Right lobe of liver (tissue), 6 donors: ENCODE data around the gene RNU1-2. TPM values are rescaled to one million over a fixed set of nuclear protein-coding genes. Genes with fewer than 3 reads are reported as not detected.
A peak's percentile ranks its signal among the peaks of the same experiment; 100 is the strongest.
"Not testable (repeated sequence)": the region's sequence is repeated elsewhere in the genome, so short reads cannot be mapped to it uniquely, and the experiment has no call there.

Experiments
- ATAC-seq, 4 donors: fragments of 200-7000 bp; cut with Tn5 transposase; one replicate each; pipeline ENCODE4 v1.9.1; 2020; ENCODE audit warnings: mild to moderate bottlenecking in 4 of 4, moderate library complexity in 4 of 4
- DNase-seq, 3 donors: peaks; one replicate each; pipeline ENCODE4 v3.0.0-alpha.2; 2020
- H3K27ac ChIP-seq, 3 donors: fragments of 200-600 bp; one replicate each; pipeline ENCODE4 v1.8.0; 2022
- H3K27me3 ChIP-seq, 2 donors: fragments of 200-600 bp; one replicate each; pipeline ENCODE4 v1.8.0; 2022
- H3K36me3 ChIP-seq, 4 donors: fragments of 200-600 bp; sonication (generic) in 1 of 4; one replicate each; pipeline versions ENCODE4 v1.5.1 to v1.8.0; 2017 to 2022; ENCODE audit warnings: control low read depth in 1 of 4
- H3K4me1 ChIP-seq, 4 donors: fragments of 200-600 bp; sonication (generic) in 1 of 4; one replicate each; pipeline versions ENCODE4 v1.5.1 to v1.8.0; 2017 to 2022; ENCODE audit warnings: control low read depth in 1 of 4
- H3K4me3 ChIP-seq, 3 donors: fragments of 200-600 bp; one replicate each; pipeline ENCODE4 v1.8.0; 2022
- H3K9me3 ChIP-seq, 4 donors: fragments of 200-600 bp; sonication (generic) in 1 of 4; one replicate each; pipeline versions ENCODE4 v1.5.1 to v1.8.0; 2017 to 2022; ENCODE audit warnings: control low read depth in 1 of 4
- POLR2A ChIP-seq: fragments of 450-650 bp; IDR thresholded peaks from one replicate; pipeline ENCODE4 v1.6.1; 2017; ENCODE audit warnings: antibody characterized with exemption, mild to moderate bottlenecking
- WGBS: methylation state at CpG from one replicate; pipeline ENCODE4 v1.1.6; 2018; ENCODE audit warnings: low coverage, low lambda C conversion rate; ENCODE audit not compliant: insufficient coverage; ENCODE audit errors: missing lambda C conversion rate; 5-methylcytosine and 5-hydroxymethylcytosine counted together
- intact Hi-C, 2 donors: fragments of 100-400 bp; cut with DNase I; formaldehyde crosslinking; loops; one replicate each; pipeline versions ENCODE4 v1.11.2 to v1.14.1; 2022
- long read RNA-seq: library from polyadenylated mRNA; unstranded; transcript quantifications from one replicate; pipeline ENCODE4 v2.0.0, GENCODE V29; 2019
- total RNA-seq, 6 experiments: library from RNA; depleted of rRNA in 2 of 6; stranded (reverse); fragments of >200 nt in 2 of 6; fragmentation: NEBNext Ultra II Directional in 3 of 6; extraction: Animal tissue kit (Norgen Biotek cat#: 25700) in 3 of 6; gene quantifications; one replicate each; pipeline versions ENCODE4 v1.1.0 to v1.2.4, GENCODE V29; 2016 to 2023
- donor health status: DM: no; HTN: yes; CAD: no.
- donor health status: DM: no; HTN: no; CAD: no.
- donor health status: DM: no; HTN: no; CAD: no.
- donor health status: DM: no; HTN: yes; CAD: no.
- donor health status: DM: no; HTN: yes; CAD: no.

RNU1-2 gene
- total RNA-seq = 1,000 to 10,000 TPM in 3 of 6 experiments, 100 to 1,000 TPM in 1, under 1 TPM in 2; under 0.01 to 3,377 (median 977) TPM
- long read RNA-seq = 0 reads

- H3K4me1 ChIP-seq, H3K9me3 ChIP-seq, intact Hi-C loops, H3K36me3 ChIP-seq, H3K27me3 ChIP-seq: not testable (repeated sequence)
- DNase-seq (peak in 2 of 3 donors; percentile 88 to 89), ATAC-seq (peak; percentile 99 to 100 (median 100))
- TF ChIP-seq POLR2A = peak; percentile 96
- 0% methylated on average over 19 of the region's 39 CpGs for WGBS
- peak within 1 kb of the TSS; percentile 29 to 95 (median 84) for H3K27ac ChIP-seq
- peak within 1 kb of the TSS in 2 of 3 donors; percentile 48 to 49 for H3K4me3 ChIP-seq
These were observed at the start of gene RNU1-2 for GRCh38 chr1:16895598-16896315. TSS of gene RNU1-2 (plus strand) at chr1:16895980.

GRCh38 chr1:16856201-16856600, 39.6 kb upstream of the RNU1-2 start:
- H3K4me3 ChIP-seq, H3K27ac ChIP-seq, intact Hi-C loops, DNase-seq, H3K4me1 ChIP-seq, H3K36me3 ChIP-seq, H3K27me3 ChIP-seq, ATAC-seq, H3K9me3 ChIP-seq: not testable (repeated sequence)
- WGBS = 70% methylated on average over 2 of the region's 2 CpGs

GRCh38 chr1:16859167-16860041, 36.4 kb upstream of the RNU1-2 start:
- H3K36me3 ChIP-seq, H3K27me3 ChIP-seq, H3K4me3 ChIP-seq, DNase-seq, intact Hi-C loops, H3K4me1 ChIP-seq, H3K9me3 ChIP-seq, H3K27ac ChIP-seq: not testable (repeated sequence)
- 49% methylated on average over 21 of the region's 46 CpGs for WGBS
- peak in 2 of 4 donors; percentile 17 to 47 for ATAC-seq

GRCh38 chr1:16860048-16860447, 35.7 kb upstream of the RNU1-2 start:
- 56% methylated on average over 9 of the region's 9 CpGs for WGBS
- H3K9me3 ChIP-seq, intact Hi-C loops: not testable (repeated sequence)

GRCh38 chr1:16861832-16862245, 33.9 kb upstream of the RNU1-2 start:
- H3K27me3 ChIP-seq, H3K27ac ChIP-seq, intact Hi-C loops, H3K4me3 ChIP-seq, H3K4me1 ChIP-seq, ATAC-seq, DNase-seq, H3K36me3 ChIP-seq, H3K9me3 ChIP-seq: not testable (repeated sequence)
- 46% methylated on average over 10 of the region's 16 CpGs for WGBS

More at GRCh38 chr1:16860048-16860447, 35.7 kb upstream of the RNU1-2 start:
- H3K4me1 ChIP-seq, H3K4me3 ChIP-seq, DNase-seq, H3K27ac ChIP-seq, H3K36me3 ChIP-seq, H3K27me3 ChIP-seq, ATAC-seq: not testable (repeated sequence)

GRCh38 chr1:16862415-16862814, 33.4 kb upstream of the RNU1-2 start:
- H3K4me1 ChIP-seq, H3K27me3 ChIP-seq, H3K36me3 ChIP-seq, ATAC-seq, DNase-seq, intact Hi-C loops, H3K4me3 ChIP-seq, H3K27ac ChIP-seq, H3K9me3 ChIP-seq: not testable (repeated sequence)
- WGBS = 88% methylated on average over 12 of the region's 25 CpGs

- 77% methylated on average over 5 of the region's 11 CpGs for WGBS
- H3K4me1 ChIP-seq, H3K27me3 ChIP-seq, H3K27ac ChIP-seq, intact Hi-C loops, H3K4me3 ChIP-seq, H3K9me3 ChIP-seq, H3K36me3 ChIP-seq, ATAC-seq, DNase-seq: not testable (repeated sequence)
These were observed 32.8 kb upstream of the RNU1-2 start for GRCh38 chr1:16863024-16863423.

GRCh38 chr1:16866926-16867707, 28.7 kb upstream of the RNU1-2 start:
- ATAC-seq, H3K4me3 ChIP-seq, H3K4me1 ChIP-seq, H3K27me3 ChIP-seq, H3K9me3 ChIP-seq, DNase-seq, H3K36me3 ChIP-seq, intact Hi-C loops, H3K27ac ChIP-seq: not testable (repeated sequence)
- WGBS = 26% methylated on average over 3 of the region's 6 CpGs

GRCh38 chr1:16868787-16869186, 27.0 kb upstream of the RNU1-2 start:
- H3K27me3 ChIP-seq, H3K27ac ChIP-seq, H3K4me1 ChIP-seq, H3K4me3 ChIP-seq, ATAC-seq, DNase-seq, H3K36me3 ChIP-seq, intact Hi-C loops, H3K9me3 ChIP-seq: not testable (repeated sequence)
- 80% methylated on average over 5 of the region's 6 CpGs for WGBS

- H3K9me3 ChIP-seq, intact Hi-C loops, H3K27me3 ChIP-seq, H3K4me3 ChIP-seq, H3K4me1 ChIP-seq, DNase-seq, ATAC-seq, H3K36me3 ChIP-seq, H3K27ac ChIP-seq: not testable (repeated sequence)
- 78% methylated on average over 7 of the region's 7 CpGs for WGBS
These were observed 25.8 kb upstream of the RNU1-2 start for GRCh38 chr1:16869996-16870395.
